HCT116 (cell line): ENCODE data around the gene SCAI. TPM values are rescaled to one million over a fixed set of nuclear protein-coding genes. Genes with fewer than 3 reads are reported as not detected.

Source experiments
- total RNA-seq: library from RNA; stranded (reverse); gene quantifications from one replicate; pipeline ENCODE4 v1.2.1, GENCODE V29; 2021; ENCODE audit not compliant: unreplicated experiment

SCAI gene
- total RNA-seq, 1 experiment from 2014 or later: 14.0 TPM

Other genes starting within 250 kb of the SCAI start
- gene GOLGA1, start 202.4 kb downstream of the SCAI start, total RNA-seq: 13.1 TPM
- 35.4 TPM for gene PPP6C, start 46.3 kb upstream of the SCAI start, total RNA-seq
- 48.3 TPM for gene RABEPK, start 57.0 kb upstream of the SCAI start, total RNA-seq
- gene HSPA5, start 97.8 kb upstream of the SCAI start, total RNA-seq: 438 TPM
- 53.1 TPM for gene GAPVD1, start 118.3 kb upstream of the SCAI start, total RNA-seq